ENCODE data around the gene RIPK1. TPM values are rescaled to one million over a fixed set of nuclear protein-coding genes. Genes with fewer than 3 reads are reported as not detected.

Gene RIPK1
- total RNA-seq, 1 donor from 2014 or later: 17.1 TPM

DNA sequence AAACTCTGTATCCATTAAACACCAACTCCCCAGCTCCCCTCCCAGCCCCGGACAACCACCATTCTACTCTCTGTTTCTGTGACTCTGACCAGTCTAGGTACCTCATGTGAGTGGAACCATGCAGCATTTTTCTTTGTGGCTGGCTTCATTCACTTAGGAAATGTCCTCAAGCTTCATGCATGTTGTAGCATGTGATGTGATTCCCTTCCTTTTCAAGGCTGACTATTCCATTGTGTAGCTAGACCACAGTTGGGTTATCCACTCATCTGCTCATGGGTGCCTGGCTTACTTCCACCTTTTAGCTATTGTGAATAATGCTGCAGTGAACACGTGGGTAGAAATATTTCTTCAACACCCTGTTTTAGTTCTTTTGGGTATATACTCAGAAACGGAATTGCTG lies 41.5 kb downstream of the RIPK1 start:
- Mint-ChIP-seq H3K36me3 (ENCODE audit: low read depth) (peaks cover 51% of the 10 kb centered on the region), H3K9me3 (no peaks in the 10 kb centered on the region), H3K27ac (no peak overlapping the region), H3K4me3 (no peak overlapping the region), H3K27me3 (ENCODE audit: insufficient read depth) (no peaks in the 10 kb centered on the region), H3K4me1 (ENCODE audit: low read depth) (no peaks in the 10 kb centered on the region)
- DNase-seq (ENCODE audit: low spot score): no peak
- intact Hi-C loops (cut with micrococcal nuclease): no loop called here

- intact Hi-C loops (cut with micrococcal nuclease): no loop called here
- H3K36me3 Mint-ChIP-seq (ENCODE audit: low read depth): peaks cover 21% of the 10 kb centered on the region
- no peaks in the 10 kb centered on the region for H3K9me3 Mint-ChIP-seq
- no peaks in the 10 kb centered on the region for H3K27me3 Mint-ChIP-seq (ENCODE audit: insufficient read depth)
- peaks cover 20% of the 10 kb centered on the region for H3K4me1 Mint-ChIP-seq (ENCODE audit: low read depth)
- H3K4me3 Mint-ChIP-seq: no peak overlapping the region
- no peak overlapping the region for H3K27ac Mint-ChIP-seq
- no peak for DNase-seq (ENCODE audit: low spot score)
Observed at GRCh38 chr6:3114377-3114776, 46.1 kb downstream of the RIPK1 start.

- Mint-ChIP-seq H3K36me3 (ENCODE audit: low read depth) (peaks cover 8% of the 10 kb centered on the region), H3K4me1 (ENCODE audit: low read depth) (peaks cover 23% of the 10 kb centered on the region), H3K9me3 (no peaks in the 10 kb centered on the region), H3K27ac (peak overlapping the region; percentile 77), H3K27me3 (ENCODE audit: insufficient read depth) (no peaks in the 10 kb centered on the region), H3K4me3 (peak overlapping the region; percentile 82)
- no peak for DNase-seq (ENCODE audit: low spot score)
- intact Hi-C loops (cut with micrococcal nuclease): loop anchor here (1.0 to 5.0 kb wide), 15 partner anchors 8 to 1017 kb away; partner anchors contain the start of genes ECI2, NQO2, PSMG4 and SERPINB1
Observed at GRCh38 chr6:3117912-3118352, 49.6 kb downstream of the RIPK1 start.

DNA sequence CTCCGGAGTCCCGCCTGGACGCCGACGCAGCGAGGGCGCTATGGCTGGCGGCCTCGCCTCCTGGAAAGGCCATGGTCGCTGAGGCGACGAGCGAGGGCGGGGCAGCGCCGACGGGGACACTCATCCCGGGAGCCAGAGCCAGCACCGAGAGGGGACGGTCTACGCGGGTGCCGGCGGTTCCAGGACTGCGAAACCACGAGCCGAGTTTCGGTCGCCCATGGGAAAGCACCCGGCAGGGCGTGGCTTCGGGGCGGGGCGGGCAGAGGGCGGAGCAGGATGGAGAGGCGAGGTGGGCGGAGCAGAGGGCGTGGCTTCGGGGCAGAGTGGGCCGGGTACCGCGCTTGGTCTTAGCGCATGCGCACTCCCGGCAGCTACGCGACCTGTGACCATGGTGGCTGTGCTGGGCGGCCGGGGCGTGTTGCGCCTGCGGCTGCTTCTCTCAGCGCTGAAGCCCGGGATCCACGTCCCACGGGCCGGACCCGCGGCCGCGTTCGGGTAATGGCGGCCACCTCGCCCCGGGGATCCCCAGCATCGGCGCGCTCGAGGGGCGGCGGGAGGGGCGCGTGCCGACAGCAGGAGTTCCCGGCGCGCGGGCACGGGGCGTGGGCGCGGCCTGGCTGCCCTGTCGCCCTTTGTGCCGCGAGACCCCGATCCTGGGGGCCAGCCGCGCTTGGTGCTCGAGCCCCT lies 50.2 kb downstream of the RIPK1 start, which contains the start of gene BPHL:
Gene BPHL, plus strand, starts transcription at position 359 of the 687 bp plus-strand sequence. Its CDS starts 30 bp downstream, at position 389.
- no peaks in the 10 kb centered on the region for H3K9me3 Mint-ChIP-seq
- peak; percentile 99 for DNase-seq (ENCODE audit: low spot score)
- peak within 1 kb of the TSS; percentile 82 for H3K4me3 Mint-ChIP-seq
- peaks cover 8% of the 10 kb centered on the region for H3K36me3 Mint-ChIP-seq (ENCODE audit: low read depth)
- intact Hi-C loops (cut with micrococcal nuclease): loop anchor here (1.0 to 5.0 kb wide), 15 partner anchors 8 to 1017 kb away; partner anchors contain the start of genes ECI2, NQO2, PSMG4 and SERPINB1
- peak within 1 kb of the TSS; percentile 78 for H3K27ac Mint-ChIP-seq
- no peaks in the 10 kb centered on the region for H3K27me3 Mint-ChIP-seq (ENCODE audit: insufficient read depth)
- H3K4me1 Mint-ChIP-seq (ENCODE audit: low read depth): peaks cover 23% of the 10 kb centered on the region

GRCh38 chr6:3119040-3119723 lies 50.9 kb downstream of the RIPK1 start:
- intact Hi-C loops (cut with micrococcal nuclease): loop anchor here (2.0 to 5.0 kb wide), 6 partner anchors 38 to 902 kb away; partner anchors contain the start of genes SERPINB1, SLC22A23 and TUBB2A
- H3K36me3 Mint-ChIP-seq (ENCODE audit: low read depth): peaks cover 8% of the 10 kb centered on the region
- no peaks in the 10 kb centered on the region for H3K9me3 Mint-ChIP-seq
- no peaks in the 10 kb centered on the region for H3K27me3 Mint-ChIP-seq (ENCODE audit: insufficient read depth)
- DNase-seq (ENCODE audit: low spot score): no peak
- H3K4me3 Mint-ChIP-seq: peak overlapping the region; percentile 82
- H3K4me1 Mint-ChIP-seq (ENCODE audit: low read depth): peaks cover 23% of the 10 kb centered on the region
- peak overlapping the region; percentile 78 for H3K27ac Mint-ChIP-seq

DNA sequence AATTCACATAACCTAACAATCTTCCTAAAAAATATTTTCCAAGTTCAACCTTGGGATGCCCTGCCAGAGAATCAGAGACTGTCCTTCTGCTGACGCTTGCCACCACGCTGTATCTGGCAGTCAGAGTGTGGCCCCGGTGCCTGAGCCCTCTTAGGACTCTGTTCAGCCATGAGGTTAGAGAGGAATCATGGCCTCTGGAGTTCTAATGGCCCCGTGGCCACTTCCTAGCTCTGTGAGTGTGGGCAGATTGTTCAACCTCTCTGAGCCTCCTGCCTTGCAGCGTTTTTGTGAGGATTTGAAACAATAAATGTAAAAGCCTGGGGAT lies 52.4 kb downstream of the RIPK1 start:
- Mint-ChIP-seq H3K4me3 (no peak overlapping the region), H3K27me3 (ENCODE audit: insufficient read depth) (no peaks in the 10 kb centered on the region), H3K4me1 (ENCODE audit: low read depth) (peaks cover 23% of the 10 kb centered on the region), H3K36me3 (ENCODE audit: low read depth) (peaks cover 2% of the 10 kb centered on the region), H3K27ac (no peak overlapping the region), H3K9me3 (no peaks in the 10 kb centered on the region)
- DNase-seq (ENCODE audit: low spot score): no peak
- intact Hi-C loops (cut with micrococcal nuclease): no loop called here

DNA sequence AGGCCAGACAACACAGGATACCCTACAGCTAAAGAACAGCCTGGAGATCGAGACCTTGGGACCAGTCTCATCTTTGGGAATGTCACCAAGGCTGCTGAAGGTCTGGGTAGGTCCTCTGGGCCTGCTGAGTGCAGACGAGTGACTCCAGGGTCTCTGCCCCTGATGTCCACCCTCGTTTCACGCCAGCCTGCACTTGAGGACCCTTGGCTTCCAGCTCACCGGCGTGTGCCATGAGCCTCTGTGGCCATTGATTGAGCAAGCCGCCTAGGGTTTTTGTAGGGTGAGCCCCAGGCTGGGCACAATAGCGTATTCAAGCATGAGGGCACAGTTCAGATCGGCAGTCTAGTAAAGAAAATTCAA lies 54.5 kb downstream of the RIPK1 start:
- Mint-ChIP-seq H3K36me3 (ENCODE audit: low read depth) (peaks cover 2% of the 10 kb centered on the region), H3K4me3 (no peak overlapping the region), H3K4me1 (ENCODE audit: low read depth) (peaks cover 13% of the 10 kb centered on the region), H3K27ac (no peak overlapping the region), H3K9me3 (no peaks in the 10 kb centered on the region), H3K27me3 (ENCODE audit: insufficient read depth) (no peaks in the 10 kb centered on the region)
- intact Hi-C loops (cut with micrococcal nuclease): no loop called here
- no peak for DNase-seq (ENCODE audit: low spot score)

GRCh38 chr6:3124667-3125066 lies 56.4 kb downstream of the RIPK1 start:
- Mint-ChIP-seq H3K4me3 (no peak overlapping the region), H3K4me1 (ENCODE audit: low read depth) (peaks cover under 1% of the 10 kb centered on the region), H3K27ac (no peak overlapping the region), H3K36me3 (ENCODE audit: low read depth) (no peaks in the 10 kb centered on the region), H3K9me3 (no peaks in the 10 kb centered on the region), H3K27me3 (ENCODE audit: insufficient read depth) (no peaks in the 10 kb centered on the region)
- DNase-seq (ENCODE audit: low spot score): no peak
- intact Hi-C loops (cut with micrococcal nuclease): loop anchor here (5.0 kb wide), 1 partner anchor 608 kb away; no protein-coding TSS in a partner anchor

DNA sequence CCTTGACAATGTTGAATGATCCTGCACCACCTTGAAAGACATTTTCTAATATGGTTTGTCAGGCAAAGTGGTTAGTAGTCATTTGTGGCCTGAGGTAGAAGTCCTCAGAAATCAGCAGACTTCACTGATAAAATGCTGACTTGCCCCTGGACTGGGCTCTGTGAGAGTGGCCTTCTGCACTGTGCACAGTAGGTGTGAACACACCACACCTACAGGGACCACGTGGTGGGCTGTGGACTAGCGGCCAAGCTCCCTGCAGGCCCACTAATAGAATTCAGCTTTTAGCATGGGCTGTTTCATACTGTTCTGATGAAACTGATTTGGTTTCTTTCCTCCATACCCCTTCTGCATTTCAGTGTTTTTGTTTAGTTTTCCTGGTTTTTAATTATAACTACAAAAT lies 57.5 kb downstream of the RIPK1 start:
- Mint-ChIP-seq H3K27me3 (ENCODE audit: insufficient read depth) (no peaks in the 10 kb centered on the region), H3K9me3 (no peaks in the 10 kb centered on the region), H3K4me3 (no peak overlapping the region), H3K4me1 (ENCODE audit: low read depth) (no peaks in the 10 kb centered on the region), H3K36me3 (ENCODE audit: low read depth) (no peaks in the 10 kb centered on the region), H3K27ac (no peak overlapping the region)
- intact Hi-C loops (cut with micrococcal nuclease): loop anchor here (1.0 to 5.0 kb wide), 4 partner anchors 8 to 606 kb away; partner anchors contain the start of genes BPHL and PSMG4
- DNase-seq (ENCODE audit: low spot score): no peak

DNA sequence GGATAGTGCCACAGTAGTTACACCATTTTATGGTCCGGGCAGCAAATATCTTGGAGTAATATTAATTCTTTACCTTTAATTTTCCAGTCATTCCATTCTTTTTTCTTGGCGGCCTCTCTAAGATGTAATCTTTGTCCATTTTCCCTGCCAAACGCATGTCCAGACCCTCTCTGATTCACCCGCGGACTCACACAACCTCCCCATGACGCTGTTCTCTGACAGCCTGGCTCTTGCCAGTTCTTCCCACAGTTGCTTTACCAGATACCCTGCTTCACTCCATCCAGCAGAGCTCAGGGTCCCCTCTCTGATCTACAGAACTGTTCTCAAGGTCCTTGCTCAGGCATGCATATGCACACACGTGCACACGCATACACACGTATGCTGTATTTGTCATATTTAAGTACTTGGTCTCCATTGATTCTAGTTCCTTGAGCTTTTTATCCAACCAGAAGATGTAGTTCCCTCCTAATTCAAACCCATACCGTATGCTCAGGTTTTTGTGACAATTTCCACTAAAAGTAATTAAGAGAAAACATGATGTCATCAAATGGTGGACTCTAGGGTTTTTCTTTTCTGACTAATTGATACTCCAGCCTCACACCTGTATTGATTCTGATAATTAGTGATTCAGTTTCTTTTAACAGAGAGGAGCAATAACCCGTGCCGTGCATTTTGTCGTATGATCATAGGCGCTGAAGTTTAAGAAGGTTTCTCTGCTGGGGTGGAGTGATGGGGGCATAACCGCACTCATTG lies 60.2 kb downstream of the RIPK1 start:
- Mint-ChIP-seq H3K27ac (no peak overlapping the region), H3K36me3 (ENCODE audit: low read depth) (no peaks in the 10 kb centered on the region), H3K4me1 (ENCODE audit: low read depth) (no peaks in the 10 kb centered on the region), H3K4me3 (no peak overlapping the region), H3K9me3 (no peaks in the 10 kb centered on the region), H3K27me3 (ENCODE audit: insufficient read depth) (no peaks in the 10 kb centered on the region)
- no peak for DNase-seq (ENCODE audit: low spot score)
- intact Hi-C loops (cut with micrococcal nuclease): loop anchor here (5.0 kb wide), 1 partner anchor 604 kb away; no protein-coding TSS in a partner anchor

- DNase-seq (ENCODE audit: low spot score): no peak
- no peak overlapping the region for H3K27ac Mint-ChIP-seq
- H3K9me3 Mint-ChIP-seq: no peaks in the 10 kb centered on the region
- no peaks in the 10 kb centered on the region for H3K36me3 Mint-ChIP-seq (ENCODE audit: low read depth)
- intact Hi-C loops (cut with micrococcal nuclease): no loop called here
- no peaks in the 10 kb centered on the region for H3K27me3 Mint-ChIP-seq (ENCODE audit: insufficient read depth)
- H3K4me3 Mint-ChIP-seq: no peak overlapping the region
- no peaks in the 10 kb centered on the region for H3K4me1 Mint-ChIP-seq (ENCODE audit: low read depth)
Observed at GRCh38 chr6:3131695-3132094, 63.4 kb downstream of the RIPK1 start.

DNA sequence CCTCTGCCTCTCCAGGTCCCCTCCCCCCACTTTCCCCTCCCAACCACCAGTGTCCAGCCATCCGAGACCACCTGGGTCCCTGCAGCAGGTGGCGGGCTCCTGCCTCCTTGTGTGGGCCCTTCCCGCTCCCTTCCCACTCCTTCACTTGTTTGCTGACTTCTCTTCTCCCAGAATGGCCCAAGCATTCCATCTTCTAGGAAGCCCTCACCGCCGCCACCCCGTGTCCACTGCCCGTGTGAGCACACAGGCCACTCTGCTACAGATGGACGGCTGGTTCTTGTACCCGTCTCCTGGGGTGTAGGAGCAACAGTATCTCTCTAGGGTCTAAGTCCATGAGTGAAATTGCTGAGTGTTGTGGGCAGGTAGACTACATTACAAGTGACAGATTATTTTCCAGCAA lies 65.2 kb downstream of the RIPK1 start:
- Mint-ChIP-seq H3K27ac (no peak overlapping the region), H3K36me3 (ENCODE audit: low read depth) (no peaks in the 10 kb centered on the region), H3K4me1 (ENCODE audit: low read depth) (no peaks in the 10 kb centered on the region), H3K4me3 (no peak overlapping the region), H3K9me3 (no peaks in the 10 kb centered on the region), H3K27me3 (ENCODE audit: insufficient read depth) (no peaks in the 10 kb centered on the region)
- intact Hi-C loops (cut with micrococcal nuclease): no loop called here
- DNase-seq (ENCODE audit: low spot score): no peak
